IPS-18a (cell line): ENCODE measurements around the gene CENPC.

Experiments
- H3K27ac ChIP-seq: one replicate; pipeline ENCODE4 v1.5.1; 2013; ENCODE audit warnings: low read length
- H3K27me3 ChIP-seq: one replicate; pipeline ENCODE4 v1.6.1; 2013; ENCODE audit warnings: mild to moderate bottlenecking, low read length; ENCODE audit not compliant: control insufficient read depth, insufficient read depth
- H3K36me3 ChIP-seq: one replicate; pipeline ENCODE4 v1.6.1; 2013; ENCODE audit warnings: low read depth, low read length; ENCODE audit not compliant: control insufficient read depth
- H3K4me1 ChIP-seq: one replicate; pipeline ENCODE4 v1.6.1; 2013; ENCODE audit warnings: low read depth, low read length; ENCODE audit not compliant: control insufficient read depth
- H3K4me3 ChIP-seq: one replicate; pipeline ENCODE4 v1.5.1; 2013; ENCODE audit warnings: low read length
- H3K9ac ChIP-seq: one replicate; pipeline ENCODE4 v1.6.1; 2013; ENCODE audit warnings: mild to moderate bottlenecking, low read length, moderate library complexity
- H3K9me3 ChIP-seq: one replicate; pipeline ENCODE4 v1.6.1; 2013; ENCODE audit warnings: low read depth, low read length; ENCODE audit not compliant: control insufficient read depth

Gene CENPC

GRCh38 chr4:67545199-67546003, at the start of gene CENPC:
TSS of gene CENPC (minus strand) at chr4:67545503. CDS start at chr4:67545355, 148 bp downstream.
- Histone ChIP-seq H3K9ac (peak within 1 kb of the TSS; percentile 98), H3K27ac (peak within 1 kb of the TSS; percentile 75), H3K4me1 (peaks cover 4% of the 10 kb centered on the region), H3K9me3 (no peaks in the 10 kb centered on the region), H3K4me3 (peak within 1 kb of the TSS; percentile 98), H3K27me3 (no peaks in the 10 kb centered on the region), H3K36me3 (peaks cover 9% of the 10 kb centered on the region)

GRCh38 chr4:67593741-67594175, 48.5 kb upstream of the CENPC start:
- no peak overlapping the region for H3K4me3 ChIP-seq
- H3K9ac ChIP-seq, result no peak overlapping the region
- H3K9me3 ChIP-seq, result peaks cover 4% of the 10 kb centered on the region
- H3K36me3 ChIP-seq, result no peaks in the 10 kb centered on the region
- H3K4me1 ChIP-seq, result no peaks in the 10 kb centered on the region
- no peaks in the 10 kb centered on the region for H3K27me3 ChIP-seq
- no peak overlapping the region for H3K27ac ChIP-seq

- H3K4me1 ChIP-seq, result no peaks in the 10 kb centered on the region
- no peaks in the 10 kb centered on the region for H3K36me3 ChIP-seq
- H3K4me3 ChIP-seq, result no peak overlapping the region
- H3K9me3 ChIP-seq, result no peaks in the 10 kb centered on the region
- no peak overlapping the region for H3K9ac ChIP-seq
- H3K27me3 ChIP-seq, result no peaks in the 10 kb centered on the region
- H3K27ac ChIP-seq, result no peak overlapping the region
Observed at GRCh38 chr4:67587156-67587555, 41.9 kb upstream of the CENPC start.

GRCh38 chr4:67584496-67584895, 39.2 kb upstream of the CENPC start:
- H3K27ac ChIP-seq, result no peak overlapping the region
- no peak overlapping the region for H3K9ac ChIP-seq
- H3K9me3 ChIP-seq, result no peaks in the 10 kb centered on the region
- no peak overlapping the region for H3K4me3 ChIP-seq
- no peaks in the 10 kb centered on the region for H3K27me3 ChIP-seq
- no peaks in the 10 kb centered on the region for H3K4me1 ChIP-seq
- H3K36me3 ChIP-seq, result no peaks in the 10 kb centered on the region

GRCh38 chr4:67581913-67582312, 36.6 kb upstream of the CENPC start:
- H3K27me3 ChIP-seq, result no peaks in the 10 kb centered on the region
- no peak overlapping the region for H3K9ac ChIP-seq
- H3K4me3 ChIP-seq, result no peak overlapping the region
- H3K9me3 ChIP-seq, result no peaks in the 10 kb centered on the region
- H3K4me1 ChIP-seq, result no peaks in the 10 kb centered on the region
- H3K27ac ChIP-seq, result no peak overlapping the region
- H3K36me3 ChIP-seq, result no peaks in the 10 kb centered on the region

DNA sequence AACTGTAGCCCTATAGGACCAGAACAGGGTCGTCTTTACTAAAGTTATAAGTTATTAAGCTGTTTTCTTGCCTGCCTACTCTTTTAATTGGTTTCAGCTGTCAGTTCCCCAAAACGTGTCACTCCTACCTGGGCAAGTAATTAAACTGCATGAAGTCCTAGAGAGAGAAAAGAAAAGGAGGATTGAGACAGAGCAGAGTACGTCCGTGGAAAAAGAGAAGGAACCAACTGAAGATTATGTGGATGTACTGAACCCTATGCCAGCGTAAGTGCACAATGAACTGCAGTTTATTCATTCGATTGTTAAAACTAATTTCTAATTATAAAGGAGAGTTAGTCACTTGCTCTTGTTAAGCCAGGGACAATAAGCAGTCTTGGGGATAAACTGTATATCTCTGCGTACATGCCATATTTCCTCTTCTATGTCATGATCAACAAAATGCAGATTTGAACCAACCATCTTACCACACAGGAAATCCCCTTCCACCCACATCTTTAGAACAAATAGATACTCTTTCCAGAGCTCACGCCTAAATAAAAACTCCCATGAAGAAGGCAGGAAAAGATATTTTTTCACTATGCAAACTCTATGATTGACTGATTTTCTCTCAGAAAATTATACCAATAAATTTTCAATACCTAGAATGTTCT, 36.0 kb upstream of the CENPC start:
- no peaks in the 10 kb centered on the region for H3K27me3 ChIP-seq
- no peaks in the 10 kb centered on the region for H3K4me1 ChIP-seq
- no peak overlapping the region for H3K27ac ChIP-seq
- H3K9ac ChIP-seq, result no peak overlapping the region
- H3K4me3 ChIP-seq, result no peak overlapping the region
- no peaks in the 10 kb centered on the region for H3K9me3 ChIP-seq
- no peaks in the 10 kb centered on the region for H3K36me3 ChIP-seq

GRCh38 chr4:67580577-67580976, 35.3 kb upstream of the CENPC start:
- Histone ChIP-seq H3K27ac (no peak overlapping the region), H3K27me3 (no peaks in the 10 kb centered on the region), H3K9ac (no peak overlapping the region), H3K4me1 (peaks cover 4% of the 10 kb centered on the region), H3K9me3 (no peaks in the 10 kb centered on the region), H3K4me3 (no peak overlapping the region), H3K36me3 (no peaks in the 10 kb centered on the region)

GRCh38 chr4:67576538-67576937, 31.2 kb upstream of the CENPC start:
- Histone ChIP-seq H3K27ac (no peak overlapping the region), H3K4me3 (no peak overlapping the region), H3K36me3 (no peaks in the 10 kb centered on the region), H3K4me1 (peaks cover 8% of the 10 kb centered on the region), H3K9me3 (no peaks in the 10 kb centered on the region), H3K9ac (no peak overlapping the region), H3K27me3 (no peaks in the 10 kb centered on the region)

GRCh38 chr4:67576059-67576466, 30.8 kb upstream of the CENPC start:
- no peaks in the 10 kb centered on the region for H3K27me3 ChIP-seq
- no peak overlapping the region for H3K27ac ChIP-seq
- H3K4me1 ChIP-seq, result peaks cover 8% of the 10 kb centered on the region

GRCh38 chr4:67575232-67576058, 30.1 kb upstream of the CENPC start:
- Histone ChIP-seq H3K4me3 (no peak overlapping the region), H3K36me3 (no peaks in the 10 kb centered on the region)

More at GRCh38 chr4:67576059-67576466, 30.8 kb upstream of the CENPC start:
- Histone ChIP-seq H3K36me3 (no peaks in the 10 kb centered on the region), H3K9ac (no peak overlapping the region), H3K4me3 (no peak overlapping the region), H3K9me3 (no peaks in the 10 kb centered on the region)

DNA sequence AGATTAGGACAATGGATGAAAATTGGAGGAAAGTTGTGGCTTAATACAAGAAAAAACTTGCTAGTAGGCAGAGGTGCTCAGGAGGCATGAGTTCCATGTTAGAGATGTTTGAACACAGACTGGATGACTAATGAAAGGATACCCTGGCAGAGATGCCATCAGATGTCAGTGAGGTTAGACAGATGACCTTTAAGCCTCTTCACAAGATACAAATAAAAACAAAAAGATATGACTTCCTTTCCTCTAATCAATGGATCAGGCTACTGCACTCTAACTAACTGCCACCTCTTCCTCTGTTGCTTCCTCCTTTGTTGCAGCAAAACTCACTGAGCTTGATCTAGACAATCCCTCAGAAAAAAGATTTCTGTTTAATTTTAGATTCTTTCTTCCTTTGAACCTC, 27.9 kb upstream of the CENPC start:
- no peak overlapping the region for H3K9ac ChIP-seq
- H3K4me1 ChIP-seq, result peaks cover 8% of the 10 kb centered on the region
- no peaks in the 10 kb centered on the region for H3K36me3 ChIP-seq
- no peak overlapping the region for H3K4me3 ChIP-seq
- H3K27ac ChIP-seq, result no peak overlapping the region
- H3K27me3 ChIP-seq, result no peaks in the 10 kb centered on the region
- no peaks in the 10 kb centered on the region for H3K9me3 ChIP-seq

More at GRCh38 chr4:67575232-67576058, 30.1 kb upstream of the CENPC start:
- H3K27me3 ChIP-seq, result no peaks in the 10 kb centered on the region
- H3K9ac ChIP-seq, result no peak overlapping the region
- H3K9me3 ChIP-seq, result no peaks in the 10 kb centered on the region
- H3K27ac ChIP-seq, result no peak overlapping the region
- H3K4me1 ChIP-seq, result peaks cover 8% of the 10 kb centered on the region
